ENCODE measurements around the gene AGBL1.

- TF ChIP-seq CTCF (conservative IDR thresholded peaks at IDR 0.05; ENCODE audit: low read depth, low read length) (no peak), EZH2 (IDR thresholded peaks at IDR 0.05; ENCODE audit: borderline replicate concordance, low read depth, low read length, poor library complexity, severe bottlenecking) (no peak)
Measured at GRCh38 chr15:86663979-86664378, 584.3 kb downstream of the AGBL1 start.
